GM12878 (cell line): ENCODE data around the gene CUL1. TPM values are rescaled to one million over a fixed set of nuclear protein-coding genes. Genes with fewer than 3 reads are reported as not detected.

ENCODE experiments used
- ATAC-seq: fragments of 200-7000 bp; cut with Tn5 transposase; 3 replicates; pipeline ENCODE4 v1.9.1; 2020; ENCODE audit warnings: mild to moderate bottlenecking, moderate library complexity
- BruUV-seq: library from RNA; stranded (reverse); fragments of 400-500 nt; replicated peaks from 2 replicates; lab custom pipeline; 2021; lab: Mats Ljungman, UMichigan
- CTCF ChIA-PET: fragments of 300-600 bp; sonication (Branson Sonifier 250); formaldehyde crosslinking; extraction: SDS; loops from one replicate; lab custom pipeline; 2021; ENCODE audit warnings: inconsistent platforms; lab: Yijun Ruan, JAX
- POLR2A ChIA-PET: fragments of 350-600 bp; formaldehyde crosslinking; extraction: SDS; loops from one replicate; lab custom pipeline; 2021; ENCODE audit warnings: inconsistent platforms; lab: Charles Lee
- RAD21 ChIA-PET: fragments of 300-600 bp; sonication (Branson Sonifier 250); formaldehyde crosslinking; loops from one replicate; lab custom pipeline; 2023; ENCODE audit warnings: antibody characterized with exemption; ENCODE audit not compliant: unreplicated experiment; lab: Charles Lee
- SMC1A ChIA-PET: fragments of 300-600 bp; sonication (Branson Sonifier 250); formaldehyde crosslinking; loops from one replicate; lab custom pipeline; 2023; ENCODE audit not compliant: unreplicated experiment, uncharacterized antibody; lab: Charles Lee
- DNase-seq: peaks from one replicate; pipeline ENCODE4 v3.0.0-alpha.2; 2011; ENCODE audit warnings: low read depth, low spot score
- FAIRE-seq: peaks from 3 replicates; lab custom pipeline; 2011; peaks lifted over from hg19 to GRCh38; lab: Jason Lieb, UNC
- H2AFZ ChIP-seq: 2 replicates; pipeline ENCODE4 v1.6.0; 2011; ENCODE audit warnings: low read depth, low read length, control low read depth; ENCODE audit not compliant: control insufficient read depth
- H3K27ac ChIP-seq: 2 replicates; pipeline ENCODE4 v1.5.1; 2011; ENCODE audit warnings: control low read depth; ENCODE audit not compliant: control insufficient read depth, insufficient read depth
- H3K27me3 ChIP-seq, 2 experiments: replicated peaks in 1 of 2; 2 replicates each; pipeline versions ENCODE4 v1.6.0 to v1.6.1; 2011; ENCODE audit warnings: low read length in 1 of 2; ENCODE audit not compliant: control insufficient read depth in 2 of 2, insufficient read depth in 2 of 2
- H3K36me3 ChIP-seq, 2 experiments: 2 replicates each; pipeline ENCODE4 v1.5.1; 2011; ENCODE audit warnings: low read length in 1 of 2; ENCODE audit not compliant: control insufficient read depth in 2 of 2, insufficient read depth in 2 of 2
- H3K4me1 ChIP-seq: 2 replicates; pipeline ENCODE4 v1.6.1; 2011; ENCODE audit warnings: mild to moderate bottlenecking, low read length, moderate library complexity, mixed read lengths; ENCODE audit not compliant: control insufficient read depth, insufficient read depth
- H3K4me2 ChIP-seq: 2 replicates; pipeline ENCODE4 v1.6.0; 2011; ENCODE audit warnings: control low read depth; ENCODE audit not compliant: control insufficient read depth, insufficient read depth
- H3K4me3 ChIP-seq: fragments of 200-600 bp; sonication (generic); 2 replicates; pipeline ENCODE4 v1.5.1; 2016
- H3K79me2 ChIP-seq: 2 replicates; pipeline ENCODE4 v1.6.0; 2011; ENCODE audit warnings: low read length; ENCODE audit not compliant: control insufficient read depth, insufficient read depth
- H3K9ac ChIP-seq: 2 replicates; pipeline ENCODE4 v1.8.0; 2011; ENCODE audit warnings: low read length, control low read depth, mixed read lengths; ENCODE audit not compliant: control insufficient read depth, insufficient read depth
- H3K9me3 ChIP-seq: replicated peaks from 3 replicates; pipeline ENCODE4 v1.5.1; 2011; ENCODE audit warnings: mild to moderate bottlenecking, low read length; ENCODE audit not compliant: control insufficient read depth, insufficient read depth
- H4K20me1 ChIP-seq: 2 replicates; pipeline ENCODE4 v1.6.0; 2011; ENCODE audit not compliant: control insufficient read depth, insufficient read depth
- BRCA1 ChIP-seq: IDR thresholded peaks from 2 replicates; pipeline ENCODE4 v1.6.1; 2011; ENCODE audit warnings: low read depth, low read length, improper control_type of control experiment
- CBX3 ChIP-seq: fragments of 200-600 bp; sonication (generic); IDR thresholded peaks from 2 replicates; pipeline ENCODE4 v1.6.1; 2016; ENCODE audit warnings: low read depth, borderline replicate concordance
- FOXK2 ChIP-seq: fragments of 450-650 bp; IDR thresholded peaks from 2 replicates; pipeline ENCODE4 v1.6.1; 2017; ENCODE audit warnings: mild to moderate bottlenecking, moderate library complexity
- KAT2A ChIP-seq: conservative IDR thresholded peaks from 2 replicates; pipeline ENCODE4 v1.6.1; 2011; ENCODE audit warnings: low read depth, low read length; ENCODE audit not compliant: control insufficient read depth
- NR2C1 ChIP-seq: fragments of 450-650 bp; IDR thresholded peaks from 2 replicates; pipeline ENCODE4 v1.6.1; 2017; ENCODE audit warnings: antibody characterized with exemption, mild to moderate bottlenecking, moderate library complexity
- RAD21 ChIP-seq: IDR thresholded peaks from 2 replicates; pipeline ENCODE4 v1.6.1; 2011; ENCODE audit warnings: mild to moderate bottlenecking, low read depth, low read length, moderate library complexity; ENCODE audit not compliant: insufficient read depth
- RBBP5 ChIP-seq: fragments of 200-600 bp; sonication (generic); conservative IDR thresholded peaks from 2 replicates; pipeline ENCODE4 v1.6.1; 2016
- RELB ChIP-seq: fragments of 450-650 bp; IDR thresholded peaks from 2 replicates; pipeline ENCODE4 v1.6.1; 2017; ENCODE audit warnings: low read depth, mild to moderate bottlenecking, moderate library complexity
- SMAD5 ChIP-seq: IDR thresholded peaks from 2 replicates; pipeline ENCODE4 v1.6.1; 2016; ENCODE audit warnings: antibody characterized with exemption, low read depth
- SREBF2 ChIP-seq: IDR thresholded peaks from 2 replicates; pipeline ENCODE4 v1.6.1; 2012; ENCODE audit warnings: mild to moderate bottlenecking, low read length
- SRF ChIP-seq, 2 experiments: IDR thresholded peaks; 2 replicates each; pipeline ENCODE4 v1.6.1; 2011; ENCODE audit warnings: low read depth in 2 of 2, low read length in 2 of 2, mild to moderate bottlenecking in 1 of 2, moderate library complexity in 1 of 2
- SUZ12 ChIP-seq: fragments of 200-600 bp; sonication (generic); IDR thresholded peaks from one replicate; pipeline ENCODE4 v1.6.1; 2018; ENCODE audit warnings: antibody characterized with exemption, mild to moderate bottlenecking; ENCODE audit not compliant: unreplicated experiment
- TARDBP ChIP-seq: IDR thresholded peaks from 2 replicates; pipeline ENCODE4 v1.6.1; 2016; ENCODE audit warnings: borderline replicate concordance
- YBX1 ChIP-seq: fragments of 450-650 bp; IDR thresholded peaks from 2 replicates; pipeline ENCODE4 v1.6.1; 2016; ENCODE audit warnings: antibody characterized with exemption
- ZZZ3 ChIP-seq: IDR thresholded peaks from 2 replicates; pipeline ENCODE4 v1.6.1; 2011; ENCODE audit warnings: low read depth; ENCODE audit not compliant: control insufficient read depth, insufficient read length
- WGBS: methylation state at CpG from one replicate; pipeline ENCODE4 v1.1.6; 2016; ENCODE audit warnings: low lambda C conversion rate; ENCODE audit not compliant: insufficient replicate concordance, insufficient coverage; ENCODE audit errors: missing lambda C conversion rate; 5-methylcytosine and 5-hydroxymethylcytosine counted together
- in situ Hi-C: fragments of 300-500 bp; cut with MboI; formaldehyde crosslinking; loops from 9 replicates; pipeline ENCODE4 v1.14.3; 2018; ENCODE audit warnings: mixed read lengths
- intact Hi-C: fragments of 100-400 bp; cut with micrococcal nuclease; formaldehyde crosslinking; loops from one replicate; pipeline ENCODE4 v1.14.2; 2022; ENCODE audit not compliant: unreplicated experiment
- polyA plus RNA-seq, 11 experiments: library from polyadenylated mRNA; depleted of rRNA in 4 of 11; unstranded in 6 of 11; stranded (reverse) in 5 of 11; fragments of >200 nt; fragmentation: Nextera tagmentation in 4 of 11; fragmentation: Illumina TruSeq in 1 of 11; extraction: Ambion mirVana in 4 of 11; extraction: Trizol in 1 of 11; gene quantifications; 1 replicate in 1 of 11; 2 replicates in 10 of 11; pipeline versions ENCODE4 v1.2.1 to v1.2.3, GENCODE V29; 2011 to 2016; ENCODE audit warnings: inconsistent platforms in 2 of 11, missing spikeins in 2 of 11, low read depth in 1 of 11
- total RNA-seq, 4 experiments: library from RNA; depleted of rRNA in 3 of 4; stranded (reverse); fragments of >200 nt in 3 of 4; fragmentation: Illumina TruSeq in 1 of 4; extraction: Trizol in 1 of 4; gene quantifications; 2 replicates each; pipeline versions ENCODE4 v1.2.1 to v1.2.3, GENCODE V29; 2013 to 2021

The CUL1 gene
- total and polyA plus RNA-seq, 10 of the 15 experiments (the other 5 are each of a cell fraction or from before 2014, with no cell fraction given): 13.3 to 63.9 (median 45.9) TPM

- Histone ChIP-seq H3K9ac (no peak overlapping the region), H3K27ac (no peak overlapping the region), H3K27me3 (no peaks in the 10 kb centered on the region), H3K79me2 (peaks cover 88% of the 10 kb centered on the region), H3K36me3 (no peaks in the 10 kb centered on the region; a peak in 2 of 4 replicates), H3K4me3 (no peak overlapping the region), H4K20me1 (peaks cover 7% of the 10 kb centered on the region), H3K4me1 (peaks cover 9% of the 10 kb centered on the region), H3K9me3 (no peaks in the 10 kb centered on the region), H2AFZ (no peak overlapping the region), H3K4me2 (no peak overlapping the region; the same call in 1 of the 2 replicates)
- no peak for TF ChIP-seq KAT2A
- no peak for TF ChIP-seq RBBP5
- TF ChIP-seq RELB: no peak
- no peak for TF ChIP-seq TARDBP
- no peak for TF ChIP-seq RAD21
- TF ChIP-seq YBX1: no peak
- TF ChIP-seq FOXK2: no peak
- no peak for TF ChIP-seq SMAD5
- TF ChIP-seq ZZZ3: no peak
- TF ChIP-seq CBX3: no peak
- no peak for TF ChIP-seq NR2C1
- no peak for TF ChIP-seq SRF (IDR thresholded peaks at IDR 0.05; ENCODE audit: low read depth in 2 of 2, low read length in 2 of 2)
- TF ChIP-seq SUZ12: no peak
- TF ChIP-seq BRCA1: no peak
- TF ChIP-seq SREBF2: no peak
- ChIA-PET SMC1A (interaction anchor here (0.7 to 3.9 kb wide), 4 partner anchors 11 to 355 kb away, joined by 3 to 19 read pairs (median 4); no protein-coding TSS in a partner anchor), CTCF (interaction anchor here (0.7 to 1.6 kb wide), 2 partner anchors 20 to 23 kb away, joined by 3 to 4 read pairs; no protein-coding TSS in a partner anchor), POLR2A (no interaction called here), RAD21 (no interaction called here)
- DNase-seq: no peak
- FAIRE-seq: no peak
- in situ Hi-C loops: no loop called here
- BruUV-seq: no TSS peak
- ATAC-seq: no peak
- intact Hi-C loops: no loop called here
- WGBS: 100% methylated on average over 2 of the region's 2 CpGs
These were observed 24.5 kb downstream of the CUL1 start for GRCh38 chr7:148723166-148723559.
